Panc1 (cell line): ENCODE data around the gene DTNB. TPM values are rescaled to one million over a fixed set of nuclear protein-coding genes. Genes with fewer than 3 reads are reported as not detected.

Experiments used
- ATAC-seq: fragments of 200-7000 bp; cut with Tn5 transposase; 2 replicates; pipeline ENCODE4 v1.9.1; 2020; ENCODE audit warnings: mild to moderate bottlenecking, moderate library complexity
- BruUV-seq: library from RNA; stranded (reverse); fragments of 400-500 nt; replicated peaks from 2 replicates; lab custom pipeline; 2021; lab: Mats Ljungman, UMichigan
- CTCF ChIA-PET: fragments of 300-600 bp; sonication (Branson Sonifier 250); formaldehyde crosslinking; loops from one replicate; lab custom pipeline; 2022; ENCODE audit warnings: antibody characterized with exemption; lab: Charles Lee
- POLR2A ChIA-PET: fragments of 300-600 bp; sonication (Branson Sonifier 250); formaldehyde crosslinking; loops from one replicate; lab custom pipeline; 2022; ENCODE audit warnings: antibody characterized with exemption; lab: Charles Lee
- DNase-seq: peaks from one replicate; pipeline ENCODE4 v3.0.0-alpha.2; 2010; ENCODE audit warnings: low read depth, low spot score
- H3K27ac ChIP-seq: 2 replicates; pipeline ENCODE4 v1.5.1; 2011; ENCODE audit warnings: mild to moderate bottlenecking, low read length, inconsistent platforms
- H3K27me3 ChIP-seq: fragments of 200-500 bp; sonication (Bioruptor generic); 2 replicates; pipeline ENCODE4 v1.6.0; 2014; ENCODE audit warnings: low read length, inconsistent platforms; ENCODE audit not compliant: control insufficient read depth, insufficient read depth
- H3K36me3 ChIP-seq: fragments of 200-500 bp; sonication (Bioruptor generic); 2 replicates; pipeline ENCODE4 v1.5.1; 2014; ENCODE audit warnings: inconsistent platforms, mild to moderate bottlenecking, low read length, moderate library complexity; ENCODE audit not compliant: control insufficient read depth, insufficient read depth
- H3K4me1 ChIP-seq: 2 replicates; pipeline ENCODE4 v1.5.1; 2011; ENCODE audit warnings: inconsistent platforms, mild to moderate bottlenecking, low read length, moderate library complexity; ENCODE audit not compliant: control insufficient read depth, insufficient read depth
- H3K4me3 ChIP-seq, 2 experiments: 2 replicates each; pipeline ENCODE4 v1.5.1; 2011 to 2012; ENCODE audit warnings: low read depth in 2 of 2, low read length in 2 of 2, mild to moderate bottlenecking in 2 of 2, inconsistent platforms in 1 of 2, moderate library complexity in 1 of 2
- H3K9me3 ChIP-seq: fragments of 200-500 bp; sonication (Bioruptor generic); 2 replicates; pipeline ENCODE4 v1.5.1; 2014; ENCODE audit warnings: low read depth, mild to moderate bottlenecking, inconsistent platforms, low read length, moderate library complexity; ENCODE audit not compliant: control insufficient read depth, insufficient read depth
- POLR2AphosphoS5 ChIP-seq: IDR thresholded peaks from 2 replicates; pipeline ENCODE4 v1.6.1; 2012; ENCODE audit warnings: mild to moderate bottlenecking, low read depth, low read length, moderate library complexity
- SIN3A ChIP-seq: IDR thresholded peaks from 2 replicates; pipeline ENCODE4 v1.6.1; 2012; ENCODE audit warnings: low read depth, mild to moderate bottlenecking, low read length, moderate library complexity, borderline replicate concordance; ENCODE audit not compliant: insufficient read depth
- TCF7L2 ChIP-seq: IDR thresholded peaks from 2 replicates; pipeline ENCODE4 v1.6.1; 2011; ENCODE audit warnings: mild to moderate bottlenecking, low read depth, low read length, inconsistent platforms
- in situ Hi-C: cut with HindIII; loops from 2 replicates; pipeline ENCODE4 v1.10.0; 2016; ENCODE audit warnings: low sequenced_read_pairs, low pct_unique_long_range_greater_than_20kb
- intact Hi-C: fragments of 100-400 bp; cut with micrococcal nuclease; formaldehyde crosslinking; loops from one replicate; pipeline ENCODE4 v1.10.0; 2022; ENCODE audit not compliant: unreplicated experiment
- total RNA-seq: library from RNA; stranded (reverse); gene quantifications from one replicate; pipeline ENCODE4 v1.2.1, GENCODE V29; 2021; ENCODE audit not compliant: unreplicated experiment
- TF ChIP-seq, protein P1 (sequence below): fragments of 450-650 bp; IDR thresholded peaks from 2 replicates; pipeline ENCODE4 v1.5.1; 2017; ENCODE audit warnings: mild to moderate bottlenecking
- TF ChIP-seq, protein P2 (sequence below), 2 experiments: IDR thresholded peaks; 2 replicates each; pipeline ENCODE4 v1.6.1; 2011 to 2012; ENCODE audit warnings: low read depth in 2 of 2, control low read depth in 1 of 2, low read length in 1 of 2, mild to moderate bottlenecking in 1 of 2, moderate library complexity in 1 of 2; ENCODE audit not compliant: insufficient read depth in 1 of 2

DTNB gene
- total RNA-seq, 1 experiment from 2014 or later: 37.8 TPM

DNA sequence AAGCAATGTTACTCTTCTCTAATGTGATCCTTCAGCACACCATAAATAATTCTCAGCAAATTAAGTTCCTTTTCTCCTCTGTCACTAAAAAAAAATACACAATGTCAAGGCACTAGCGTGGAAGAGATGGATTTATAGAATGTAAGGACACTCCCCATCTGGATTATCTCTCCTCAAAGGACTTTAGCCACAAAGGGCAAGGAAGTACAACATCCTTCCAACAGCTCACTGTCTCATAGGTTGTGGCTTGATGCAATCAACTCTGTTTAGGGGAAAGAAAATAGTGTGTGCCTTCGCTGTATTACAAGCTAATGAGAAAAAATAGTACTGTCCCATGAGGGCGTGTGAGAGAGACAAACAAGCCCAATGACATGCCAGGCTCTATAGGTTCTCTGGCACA, 202.6 kb downstream of the DTNB start:
- TF ChIP-seq TCF7L2 (no peak), SIN3A (no peak)
- TF ChIP-seq, protein P1, sequence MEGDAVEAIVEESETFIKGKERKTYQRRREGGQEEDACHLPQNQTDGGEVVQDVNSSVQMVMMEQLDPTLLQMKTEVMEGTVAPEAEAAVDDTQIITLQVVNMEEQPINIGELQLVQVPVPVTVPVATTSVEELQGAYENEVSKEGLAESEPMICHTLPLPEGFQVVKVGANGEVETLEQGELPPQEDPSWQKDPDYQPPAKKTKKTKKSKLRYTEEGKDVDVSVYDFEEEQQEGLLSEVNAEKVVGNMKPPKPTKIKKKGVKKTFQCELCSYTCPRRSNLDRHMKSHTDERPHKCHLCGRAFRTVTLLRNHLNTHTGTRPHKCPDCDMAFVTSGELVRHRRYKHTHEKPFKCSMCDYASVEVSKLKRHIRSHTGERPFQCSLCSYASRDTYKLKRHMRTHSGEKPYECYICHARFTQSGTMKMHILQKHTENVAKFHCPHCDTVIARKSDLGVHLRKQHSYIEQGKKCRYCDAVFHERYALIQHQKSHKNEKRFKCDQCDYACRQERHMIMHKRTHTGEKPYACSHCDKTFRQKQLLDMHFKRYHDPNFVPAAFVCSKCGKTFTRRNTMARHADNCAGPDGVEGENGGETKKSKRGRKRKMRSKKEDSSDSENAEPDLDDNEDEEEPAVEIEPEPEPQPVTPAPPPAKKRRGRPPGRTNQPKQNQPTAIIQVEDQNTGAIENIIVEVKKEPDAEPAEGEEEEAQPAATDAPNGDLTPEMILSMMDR: no peak
- Histone ChIP-seq H3K27me3 (no peaks in the 10 kb centered on the region), H3K4me3 (no peak overlapping the region), H3K9me3 (no peaks in the 10 kb centered on the region), H3K4me1 (no peaks in the 10 kb centered on the region), H3K27ac (no peak overlapping the region), H3K36me3 (no peaks in the 10 kb centered on the region)
- no TSS peak for BruUV-seq
- ChIA-PET POLR2A (no interaction called here), CTCF (interaction anchor here (0.6 kb wide), 1 partner anchor 179 kb away, joined by 4 read pairs; no protein-coding TSS in a partner anchor)
- ATAC-seq (no peak), DNase-seq (no peak)
- in situ Hi-C loops (no loop called here), intact Hi-C loops (no loop called here)

DNA sequence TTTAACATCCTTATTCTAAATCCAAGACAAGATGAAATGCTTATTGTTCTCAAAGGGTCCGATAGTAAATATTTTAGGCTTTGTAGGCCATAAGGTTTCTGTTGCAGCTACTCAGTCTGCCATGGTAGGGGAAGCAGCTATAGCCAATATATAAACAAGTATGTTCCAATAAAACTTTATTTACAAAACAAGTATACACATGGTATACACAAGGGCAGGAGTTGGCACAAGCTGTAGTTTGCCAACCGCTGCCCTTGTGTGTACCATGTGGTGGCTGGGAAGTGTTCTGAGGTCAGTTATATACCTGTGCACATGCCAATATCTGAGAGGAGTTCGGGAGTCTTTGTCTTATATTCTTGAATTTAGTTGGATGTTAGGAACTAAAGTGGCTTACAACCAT, 205.6 kb downstream of the DTNB start:
- intact Hi-C loops: no loop called here
- ATAC-seq: no peak

DNA sequence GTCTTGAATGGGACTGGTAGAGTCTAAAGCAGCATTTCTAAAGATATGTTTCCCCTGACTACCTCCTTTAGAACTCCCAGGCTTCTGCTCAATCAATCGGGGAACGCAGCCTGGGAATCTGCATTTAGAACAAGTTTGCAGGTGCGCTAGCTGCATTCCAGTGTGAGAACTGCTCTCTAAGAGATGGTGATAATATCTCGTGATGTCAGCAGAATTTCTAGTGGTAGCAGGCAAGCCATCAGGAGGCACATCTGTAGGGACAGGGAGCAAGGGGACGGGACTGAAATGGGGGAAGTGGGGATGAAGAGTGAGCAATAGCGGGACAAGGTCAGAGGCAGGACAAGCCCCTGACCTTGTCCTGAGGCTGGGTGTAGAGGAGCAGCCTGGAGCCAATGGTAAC, 211.4 kb downstream of the DTNB start:
- DNase-seq (no peak), ATAC-seq (no peak)
- POLR2A ChIA-PET: no interaction called here
- Histone ChIP-seq H3K9me3 (no peaks in the 10 kb centered on the region), H3K27me3 (no peaks in the 10 kb centered on the region), H3K4me1 (no peaks in the 10 kb centered on the region), H3K4me3 (no peak overlapping the region), H3K27ac (no peak overlapping the region), H3K36me3 (no peaks in the 10 kb centered on the region)
- BruUV-seq: no TSS peak
- CTCF ChIA-PET: no interaction called here
- intact Hi-C loops (no loop called here), in situ Hi-C loops (no loop called here)
- TF ChIP-seq, protein P2, sequence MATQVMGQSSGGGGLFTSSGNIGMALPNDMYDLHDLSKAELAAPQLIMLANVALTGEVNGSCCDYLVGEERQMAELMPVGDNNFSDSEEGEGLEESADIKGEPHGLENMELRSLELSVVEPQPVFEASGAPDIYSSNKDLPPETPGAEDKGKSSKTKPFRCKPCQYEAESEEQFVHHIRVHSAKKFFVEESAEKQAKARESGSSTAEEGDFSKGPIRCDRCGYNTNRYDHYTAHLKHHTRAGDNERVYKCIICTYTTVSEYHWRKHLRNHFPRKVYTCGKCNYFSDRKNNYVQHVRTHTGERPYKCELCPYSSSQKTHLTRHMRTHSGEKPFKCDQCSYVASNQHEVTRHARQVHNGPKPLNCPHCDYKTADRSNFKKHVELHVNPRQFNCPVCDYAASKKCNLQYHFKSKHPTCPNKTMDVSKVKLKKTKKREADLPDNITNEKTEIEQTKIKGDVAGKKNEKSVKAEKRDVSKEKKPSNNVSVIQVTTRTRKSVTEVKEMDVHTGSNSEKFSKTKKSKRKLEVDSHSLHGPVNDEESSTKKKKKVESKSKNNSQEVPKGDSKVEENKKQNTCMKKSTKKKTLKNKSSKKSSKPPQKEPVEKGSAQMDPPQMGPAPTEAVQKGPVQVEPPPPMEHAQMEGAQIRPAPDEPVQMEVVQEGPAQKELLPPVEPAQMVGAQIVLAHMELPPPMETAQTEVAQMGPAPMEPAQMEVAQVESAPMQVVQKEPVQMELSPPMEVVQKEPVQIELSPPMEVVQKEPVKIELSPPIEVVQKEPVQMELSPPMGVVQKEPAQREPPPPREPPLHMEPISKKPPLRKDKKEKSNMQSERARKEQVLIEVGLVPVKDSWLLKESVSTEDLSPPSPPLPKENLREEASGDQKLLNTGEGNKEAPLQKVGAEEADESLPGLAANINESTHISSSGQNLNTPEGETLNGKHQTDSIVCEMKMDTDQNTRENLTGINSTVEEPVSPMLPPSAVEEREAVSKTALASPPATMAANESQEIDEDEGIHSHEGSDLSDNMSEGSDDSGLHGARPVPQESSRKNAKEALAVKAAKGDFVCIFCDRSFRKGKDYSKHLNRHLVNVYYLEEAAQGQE (IDR thresholded peaks at IDR 0.05; ENCODE audit: insufficient read depth in 1 of 2, low read depth in 2 of 2, low read length in 1 of 2): no peak
- no peak for TF ChIP-seq TCF7L2
- no peak for TF ChIP-seq POLR2AphosphoS5
- TF ChIP-seq, protein P1: no peak
- no peak for TF ChIP-seq SIN3A

More for the DNA sequence above, 205.6 kb downstream of the DTNB start:
- H3K4me3 ChIP-seq: no peak overlapping the region
- in situ Hi-C loops: no loop called here
- no peak overlapping the region for H3K27ac ChIP-seq
- no peaks in the 10 kb centered on the region for H3K9me3 ChIP-seq
- BruUV-seq: no TSS peak
- DNase-seq: no peak
- TF ChIP-seq, protein P1: no peak
- no peaks in the 10 kb centered on the region for H3K36me3 ChIP-seq
- ChIA-PET CTCF (no interaction called here), POLR2A (no interaction called here)
- H3K4me1 ChIP-seq: no peaks in the 10 kb centered on the region
- H3K27me3 ChIP-seq: no peaks in the 10 kb centered on the region
